DMS153 (cell line): ENCODE results near the gene TIMP3.
"Not testable (repeated sequence)": the region's sequence is repeated elsewhere in the genome, so short reads cannot be mapped to it uniquely, and the experiment has no call there.

Source experiments
- DNase-seq: peaks from one replicate; lab custom pipeline; 2025; lab: John Stamatoyannopoulos, UW

Gene TIMP3

DNA sequence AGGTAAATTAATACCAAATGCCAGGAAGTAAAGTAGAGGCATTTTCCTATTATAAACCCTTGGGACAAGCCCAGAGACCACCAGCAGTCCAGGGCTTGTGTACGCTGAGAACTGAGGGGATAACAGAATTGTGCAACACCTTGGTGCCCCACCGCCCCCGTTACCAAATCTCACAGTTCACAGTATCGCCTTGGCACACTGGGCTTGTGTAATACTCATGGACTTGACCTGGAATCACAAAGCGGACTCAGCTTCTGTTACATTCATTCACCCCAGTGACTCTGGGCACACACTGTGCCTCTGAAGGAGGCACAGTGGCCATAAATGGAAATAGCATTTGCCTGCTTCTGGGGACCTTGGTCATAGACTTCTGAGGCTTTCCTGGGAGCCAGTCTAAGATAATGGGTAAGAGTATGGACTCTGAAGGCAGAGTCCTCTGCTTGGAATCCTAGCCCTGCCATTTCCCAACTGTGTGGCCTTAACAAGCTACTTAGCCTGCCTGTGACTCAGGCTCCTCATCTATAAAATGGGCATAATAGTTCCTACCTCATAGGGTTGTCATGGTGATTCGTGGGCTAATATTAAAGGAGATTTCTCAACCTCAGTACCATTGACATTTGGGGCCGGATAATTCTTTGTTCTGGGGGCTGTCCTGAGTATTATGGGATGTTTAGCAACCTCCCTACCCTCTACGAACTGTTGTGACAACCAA is 53.7 kb downstream of the TIMP3 start:
- no peak for DNase-seq

DNA sequence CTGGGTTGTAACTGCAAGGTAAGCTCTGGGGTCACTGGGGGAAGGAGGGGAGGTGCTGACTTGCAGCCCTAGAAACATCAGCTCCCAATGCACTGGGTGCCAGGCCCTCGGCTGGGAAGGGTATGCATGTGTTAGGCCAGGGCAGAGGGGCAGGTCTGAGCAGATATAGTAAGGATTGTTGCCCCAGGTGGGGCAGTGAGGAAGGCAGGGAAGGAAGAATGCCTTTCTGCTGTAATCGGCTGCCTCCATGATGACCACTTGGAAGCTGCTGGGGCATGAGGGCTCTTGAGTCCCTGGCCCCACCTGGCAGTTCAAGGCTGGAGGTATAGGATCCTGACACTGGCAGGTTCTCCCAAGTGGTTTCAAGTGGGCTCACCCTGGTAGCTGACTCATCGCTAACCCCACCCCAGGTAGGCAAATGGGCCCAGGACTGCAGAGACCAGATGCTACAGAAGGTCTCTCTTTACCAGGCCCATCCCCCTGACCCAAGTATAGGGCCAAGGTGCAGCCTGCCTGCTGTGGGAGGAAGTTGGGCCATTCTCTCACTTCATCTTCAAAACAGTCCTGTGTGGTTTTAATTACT is 56.7 kb downstream of the TIMP3 start:
- DNase-seq: no peak

DNA sequence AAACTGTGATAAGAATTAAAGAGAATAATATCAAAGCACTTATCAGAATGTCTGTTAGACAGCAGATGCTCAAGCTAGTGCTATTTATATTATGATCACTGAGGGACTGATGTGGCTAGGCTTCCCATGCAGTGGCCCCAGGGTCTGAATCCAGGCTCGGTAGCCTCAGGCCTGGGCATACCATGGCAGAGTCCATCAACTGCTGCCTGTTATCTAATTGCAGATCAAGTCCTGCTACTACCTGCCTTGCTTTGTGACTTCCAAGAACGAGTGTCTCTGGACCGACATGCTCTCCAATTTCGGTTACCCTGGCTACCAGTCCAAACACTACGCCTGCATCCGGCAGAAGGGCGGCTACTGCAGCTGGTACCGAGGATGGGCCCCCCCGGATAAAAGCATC is 57.5 kb downstream of the TIMP3 start:
- DNase-seq: peak; percentile 24

DNA sequence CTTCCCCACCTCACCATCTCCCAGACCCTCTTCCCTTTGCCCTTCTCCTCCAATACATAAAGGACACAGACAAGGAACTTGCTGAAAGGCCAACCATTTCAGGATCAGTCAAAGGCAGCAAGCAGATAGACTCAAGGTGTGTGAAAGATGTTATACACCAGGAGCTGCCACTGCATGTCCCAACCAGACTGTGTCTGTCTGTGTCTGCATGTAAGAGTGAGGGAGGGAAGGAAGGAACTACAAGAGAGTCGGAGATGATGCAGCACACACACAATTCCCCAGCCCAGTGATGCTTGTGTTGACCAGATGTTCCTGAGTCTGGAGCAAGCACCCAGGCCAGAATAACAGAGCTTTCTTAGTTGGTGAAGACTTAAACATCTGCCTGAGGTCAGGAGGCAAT is 58.2 kb downstream of the TIMP3 start:
- no peak for DNase-seq

DNA sequence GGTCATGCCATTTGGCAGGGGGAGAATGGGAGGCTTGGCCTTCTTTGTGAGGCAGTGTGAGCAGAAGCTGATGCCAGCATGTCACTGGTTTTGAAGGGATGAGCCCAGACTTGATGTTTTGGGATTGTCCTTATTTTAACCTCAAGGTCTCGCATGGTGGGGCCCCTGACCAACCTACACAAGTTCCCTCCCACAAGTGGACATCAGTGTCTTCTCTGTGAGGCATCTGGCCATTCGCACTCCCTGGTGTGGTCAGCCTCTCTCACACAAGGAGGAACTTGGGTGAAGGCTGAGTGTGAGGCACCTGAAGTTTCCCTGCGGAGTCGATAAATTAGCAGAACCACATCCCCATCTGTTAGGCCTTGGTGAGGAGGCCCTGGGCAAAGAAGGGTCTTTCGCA is 59.8 kb downstream of the TIMP3 start:
- DNase-seq: no peak

DNA sequence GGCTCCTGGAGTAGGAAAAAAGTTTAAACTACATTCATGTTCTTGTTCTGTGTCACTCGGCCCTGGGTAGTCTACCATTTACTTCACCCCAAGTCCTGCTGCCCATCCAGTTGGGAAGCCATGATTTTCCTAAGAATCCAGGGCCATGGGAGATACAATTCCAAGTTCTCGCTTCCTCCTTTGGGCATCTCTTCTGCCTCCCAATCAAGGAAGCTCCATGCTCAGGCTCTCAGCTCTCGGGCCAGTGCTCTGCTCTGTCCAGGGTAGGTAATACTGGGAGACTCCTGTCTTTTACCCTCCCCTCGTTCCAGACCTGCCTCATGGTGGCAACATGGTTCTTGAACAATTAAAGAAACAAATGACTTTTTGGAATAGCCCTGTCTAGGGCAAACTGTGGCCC is 60.6 kb downstream of the TIMP3 start:
- no peak for DNase-seq

DNA sequence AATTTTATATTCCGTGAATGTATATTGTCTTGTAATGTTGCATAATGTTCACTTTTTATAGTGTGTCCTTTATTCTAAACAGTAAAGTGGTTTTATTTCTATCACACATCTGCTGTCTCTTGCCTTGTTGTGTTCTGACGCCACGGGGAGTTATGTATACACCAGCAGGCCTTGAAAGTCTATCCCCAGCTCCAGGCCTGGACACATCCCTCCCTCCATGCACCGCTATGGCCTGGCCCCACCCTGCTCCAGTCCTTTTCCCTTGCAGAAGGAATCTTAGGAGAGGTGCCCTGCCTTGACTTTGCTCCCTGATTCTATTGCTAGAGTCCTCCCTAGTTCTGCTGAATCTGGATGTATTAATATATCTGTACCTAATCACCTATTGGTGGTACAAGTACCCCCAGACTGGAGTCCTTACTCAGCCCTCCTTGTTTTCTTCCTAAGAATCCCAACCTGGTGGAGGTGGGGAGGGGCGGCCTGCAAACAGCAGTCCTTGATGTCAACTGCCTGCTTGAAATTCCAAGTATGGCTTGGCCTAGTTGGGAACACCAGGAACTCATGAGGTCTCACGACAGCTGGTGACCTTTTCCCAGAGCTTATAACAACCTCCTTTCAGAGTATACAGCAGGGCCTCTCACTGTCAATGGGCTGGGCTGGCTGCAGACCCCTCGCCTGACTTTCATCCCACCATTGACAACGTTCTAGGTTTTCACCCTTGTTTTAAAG is 61.6 kb downstream of the TIMP3 start:
- DNase-seq: no peak

GRCh38 chr22:32864041-32864440 is 62.5 kb downstream of the TIMP3 start:
- no peak for DNase-seq

DNA sequence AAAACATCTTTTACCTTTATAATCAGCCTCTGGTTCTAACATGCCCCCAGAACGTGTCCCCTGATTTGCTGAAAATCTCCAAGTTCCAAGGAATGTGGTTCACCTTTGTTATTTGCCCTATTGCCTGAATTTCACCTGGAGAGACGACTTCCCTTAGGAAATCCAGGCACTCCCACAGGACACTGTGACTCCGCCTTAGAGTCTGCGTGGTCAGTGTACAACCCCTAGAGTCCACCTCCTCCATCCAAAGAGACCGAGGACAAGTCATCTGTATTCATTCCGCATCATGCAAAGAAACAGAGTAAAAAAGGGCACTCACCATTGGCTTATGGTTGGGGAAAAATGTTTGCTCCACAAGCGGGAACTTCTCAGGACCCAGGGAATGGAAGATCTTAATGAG is 63.1 kb downstream of the TIMP3 start:
- no peak for DNase-seq

DNA sequence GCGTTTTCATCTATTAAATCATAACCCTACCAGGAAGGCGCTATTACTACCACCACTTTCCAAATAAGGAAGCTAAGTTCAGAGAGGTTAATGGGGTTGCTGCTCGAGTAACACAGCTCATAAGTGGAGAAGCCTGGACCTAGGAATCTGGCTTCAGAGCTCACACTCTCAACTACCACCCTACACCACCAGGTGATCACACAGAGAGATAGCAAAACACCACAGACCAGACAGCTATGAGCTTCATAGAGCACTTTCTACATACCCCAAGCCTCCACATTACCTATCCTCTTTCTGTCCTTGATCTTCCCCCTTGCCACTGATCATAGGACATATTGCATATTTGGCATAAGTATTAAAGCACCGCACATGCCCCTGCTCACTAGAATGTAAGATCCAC is 65.4 kb downstream of the TIMP3 start:
- DNase-seq: no peak

GRCh38 chr22:32868946-32869345 is 67.4 kb downstream of the TIMP3 start:
- DNase-seq: no peak

GRCh38 chr22:32870474-32870873 is 69.0 kb downstream of the TIMP3 start:
- DNase-seq: no peak

- DNase-seq: not testable (repeated sequence)
Measured at GRCh38 chr22:32873604-32874003, 72.1 kb downstream of the TIMP3 start.

DNA sequence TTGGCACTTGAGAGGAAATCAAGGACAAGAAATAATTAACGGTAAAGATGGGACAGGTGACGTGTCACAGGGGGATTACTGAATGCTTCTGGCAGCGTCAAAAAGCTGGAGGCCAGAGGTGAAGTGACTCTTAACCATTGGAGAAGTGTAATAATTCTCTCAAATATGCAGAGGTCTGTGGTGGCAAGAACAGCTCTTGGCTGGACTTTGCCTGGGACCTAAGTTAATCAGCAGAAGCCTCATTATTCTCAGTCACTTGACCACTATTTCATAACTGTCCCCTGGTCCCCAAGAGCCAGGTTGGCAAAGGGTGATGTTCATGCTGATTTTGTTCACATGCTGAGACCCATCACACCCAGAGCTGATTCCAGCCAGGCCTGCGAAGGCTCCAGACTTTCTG is 72.9 kb downstream of the TIMP3 start:
- DNase-seq: no peak

DNA sequence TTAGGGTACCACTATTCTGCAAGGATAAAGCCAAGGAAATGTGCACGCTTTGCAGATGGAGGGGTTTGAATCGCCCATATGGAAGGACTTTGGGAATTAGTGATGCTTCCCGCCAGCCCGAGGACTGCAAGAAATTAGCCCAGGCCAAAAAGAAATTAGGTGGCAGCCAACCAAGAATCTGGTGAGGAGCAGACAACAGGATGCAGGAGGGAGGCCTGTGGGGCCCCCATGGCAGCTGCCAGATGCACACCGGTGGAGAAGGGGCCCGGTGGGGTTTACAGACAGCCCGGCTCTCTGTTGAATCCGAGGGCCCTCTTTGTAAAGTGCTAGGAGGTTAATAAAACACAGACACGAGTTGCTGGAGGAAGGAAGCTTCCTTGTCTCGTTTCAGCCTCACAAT is 73.5 kb downstream of the TIMP3 start:
- DNase-seq: no peak

- DNase-seq: no peak
Measured at GRCh38 chr22:32876516-32876915, 75.0 kb downstream of the TIMP3 start.

DNA sequence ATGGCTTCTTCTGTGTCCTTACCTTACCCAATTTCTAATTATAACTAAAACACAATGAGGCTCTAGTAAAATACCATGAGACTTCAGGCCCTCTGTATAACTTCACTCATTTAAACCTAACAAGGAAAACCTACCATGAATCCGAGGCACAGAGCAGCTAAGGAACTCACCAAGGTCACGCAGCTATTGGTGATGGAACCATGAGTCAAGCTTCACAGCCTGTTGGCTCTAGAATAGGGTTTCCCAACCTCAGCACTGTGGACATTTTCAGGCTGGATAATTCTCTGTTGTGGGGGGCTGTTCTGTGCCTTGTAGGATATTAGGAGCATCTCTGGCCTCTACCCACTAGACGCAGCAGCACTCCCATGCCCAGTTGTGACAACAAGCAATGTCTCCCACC is 75.7 kb downstream of the TIMP3 start:
- no peak for DNase-seq

GRCh38 chr22:32879550-32879949 is 78.0 kb downstream of the TIMP3 start:
- DNase-seq: no peak

DNA sequence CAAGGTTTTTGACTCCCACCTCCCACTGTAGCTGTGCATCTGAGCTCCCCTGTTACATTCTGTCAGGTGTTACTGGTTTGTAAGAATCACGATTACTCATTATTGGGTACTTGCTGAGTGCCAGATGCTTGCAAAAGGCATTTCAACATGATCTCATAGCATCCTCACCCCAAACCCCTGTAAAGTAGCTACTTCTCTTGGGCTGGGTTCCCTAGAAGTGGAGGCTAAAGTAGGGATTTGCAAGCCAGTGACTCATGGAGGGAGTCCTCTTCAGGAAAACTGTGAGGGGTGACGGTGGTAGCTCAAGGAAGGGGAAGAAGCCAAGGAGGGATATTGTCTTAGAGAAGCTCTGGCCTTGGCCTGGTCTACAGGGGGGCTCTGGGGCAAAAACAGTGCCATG is 78.6 kb downstream of the TIMP3 start:
- no peak for DNase-seq

GRCh38 chr22:32880505-32880892 is 79.0 kb downstream of the TIMP3 start:
- DNase-seq: no peak

GRCh38 chr22:32880893-32881596 is 79.5 kb downstream of the TIMP3 start:
- no peak for DNase-seq

GRCh38 chr22:32882360-32882755 is 80.9 kb downstream of the TIMP3 start:
- no peak for DNase-seq
